Thoracic aorta (tissue), 2 donors: ENCODE data around the gene MBNL1. TPM values are rescaled to one million over a fixed set of nuclear protein-coding genes. Genes with fewer than 3 reads are reported as not detected.

Experiments used
- ATAC-seq: fragments of 150-250 bp; one replicate; pipeline ENCODE4 v1.8.0; 2017; ENCODE audit warnings: low read depth; ENCODE audit not compliant: insufficient number of reproducible peaks, low FRiP score
- DNase-seq: peaks from one replicate; pipeline ENCODE4 v3.0.0-alpha.2; 2020; ENCODE audit warnings: low spot score
- H3K27ac ChIP-seq, 2 donors: fragments of 200-600 bp; sonication (generic); 1 replicate in 1 of 2; 2 replicates in 1 of 2; pipeline ENCODE4 v1.5.1; 2016; ENCODE audit warnings: mild to moderate bottlenecking in 2 of 2, moderate library complexity in 2 of 2
- H3K27me3 ChIP-seq: fragments of 200-600 bp; sonication (generic); replicated peaks from 2 replicates; pipeline ENCODE4 v1.6.0; 2016; ENCODE audit warnings: mild to moderate bottlenecking; ENCODE audit not compliant: insufficient read depth
- H3K36me3 ChIP-seq: fragments of 200-600 bp; sonication (generic); one replicate; pipeline ENCODE4 v1.5.1; 2016
- H3K4me1 ChIP-seq, 2 donors: fragments of 200-600 bp; sonication (generic); 1 replicate in 1 of 2; 2 replicates in 1 of 2; pipeline versions ENCODE4 v1.5.1 to v1.6.0; 2016; ENCODE audit warnings: low read depth in 2 of 2, mild to moderate bottlenecking in 1 of 2; ENCODE audit not compliant: control insufficient read depth in 1 of 2
- H3K4me3 ChIP-seq: fragments of 200-600 bp; sonication (generic); 2 replicates; pipeline ENCODE4 v1.5.1; 2016; ENCODE audit warnings: mild to moderate bottlenecking
- H3K9me3 ChIP-seq: fragments of 200-600 bp; sonication (generic); 2 replicates; pipeline ENCODE4 v1.5.1; 2016
- CTCF ChIP-seq: fragments of 200-600 bp; sonication (generic); IDR thresholded peaks from one replicate; pipeline ENCODE4 v1.5.1; 2019; ENCODE audit warnings: antibody characterized with exemption
- total RNA-seq, 2 donors: library from RNA; depleted of rRNA; stranded (reverse); fragments of >200 nt; gene quantifications; one replicate each; pipeline versions ENCODE4 v1.1.0 to v1.2.3, GENCODE V29; 2016

MBNL1 gene
- total RNA-seq, 2 donors from 2014 or later = 783 to 1,062 TPM

DNA sequence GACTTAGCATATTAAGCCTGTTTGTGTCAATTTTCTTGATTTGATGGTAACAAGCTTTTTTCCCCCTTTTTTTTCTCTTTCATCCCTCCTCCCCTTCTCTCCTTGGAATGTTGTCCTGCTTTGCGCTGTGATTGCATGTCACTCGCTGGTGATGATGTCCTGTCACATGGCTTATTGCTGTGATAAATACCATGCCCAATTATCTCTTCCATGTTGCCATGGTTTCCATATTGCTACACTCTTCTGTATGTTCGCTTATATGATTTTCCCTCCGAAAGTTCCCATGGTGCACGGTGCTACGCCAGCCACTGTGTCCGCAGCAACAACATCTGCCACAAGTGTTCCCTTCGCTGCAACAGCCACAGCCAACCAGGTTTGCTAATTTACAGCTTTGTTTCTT lies 187.3 kb downstream of the MBNL1 start:
- H3K36me3 ChIP-seq = peaks cover 32% of the 10 kb centered on the region

GRCh38 chr3:152457500-152458375 lies 189.0 kb downstream of the MBNL1 start:
- no peak for DNase-seq
- Histone ChIP-seq H3K27ac (peak overlapping the region in 1 of 2 donors; percentile 3), H3K4me1 (peaks cover 39 to 57% of the 10 kb centered on the region in 2 donors), H3K4me3 (no peak overlapping the region), H3K27me3 (no peaks in the 10 kb centered on the region), H3K9me3 (no peaks in the 10 kb centered on the region), H3K36me3 (peaks cover 33% of the 10 kb centered on the region)
- no peak for ATAC-seq
- TF ChIP-seq CTCF = no peak

More for the DNA sequence above, 187.3 kb downstream of the MBNL1 start:
- H3K27ac ChIP-seq = no peak overlapping the region
- no peaks in the 10 kb centered on the region for H3K27me3 ChIP-seq
- no peak for TF ChIP-seq CTCF
- no peak overlapping the region for H3K4me3 ChIP-seq
- ATAC-seq (no peak), DNase-seq (no peak)
- H3K9me3 ChIP-seq = no peaks in the 10 kb centered on the region
- peaks cover 39 to 68% of the 10 kb centered on the region in 2 donors for H3K4me1 ChIP-seq

DNA sequence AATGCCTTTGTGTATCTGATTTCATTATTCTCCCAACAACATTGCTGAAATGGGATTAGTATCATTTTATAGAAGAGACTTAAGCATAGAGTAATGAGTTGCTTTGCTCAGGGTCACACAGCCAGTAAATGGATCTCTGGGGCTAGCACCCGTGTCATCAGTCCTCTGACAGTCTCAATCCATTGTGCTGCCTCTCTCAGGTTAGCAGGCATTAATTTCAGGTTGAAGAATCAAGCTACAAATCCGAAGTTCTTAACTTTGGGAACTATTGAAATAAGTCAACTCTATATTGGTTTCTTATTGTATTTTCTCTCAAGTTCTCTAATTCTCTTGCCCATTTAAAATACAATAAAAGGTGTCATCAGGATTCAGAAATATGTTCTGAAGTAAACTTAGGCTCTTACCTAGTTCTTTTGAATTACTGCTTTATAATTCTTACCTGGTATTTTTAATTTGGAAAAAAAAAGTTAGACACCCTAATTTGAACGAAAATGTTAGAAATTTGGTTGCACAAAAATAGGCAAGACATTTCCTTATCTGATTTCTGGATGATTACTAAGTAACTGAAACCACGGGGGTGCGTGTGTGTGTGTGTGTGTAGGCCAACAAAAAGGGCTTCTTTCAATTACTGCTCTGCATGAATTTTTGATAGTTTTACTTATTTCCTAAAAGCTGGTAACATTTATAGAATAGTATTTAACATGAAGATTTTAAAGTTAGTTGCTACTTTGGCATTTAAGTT lies 189.8 kb downstream of the MBNL1 start:
- H3K27me3 ChIP-seq = no peaks in the 10 kb centered on the region
- TF ChIP-seq CTCF = no peak
- H3K36me3 ChIP-seq = peaks cover 40% of the 10 kb centered on the region
- H3K9me3 ChIP-seq = no peaks in the 10 kb centered on the region
- H3K27ac ChIP-seq = peak overlapping the region in 1 of 2 donors; percentile 3
- peaks cover 43 to 60% of the 10 kb centered on the region in 2 donors for H3K4me1 ChIP-seq
- ATAC-seq (no peak), DNase-seq (no peak)
- no peak overlapping the region for H3K4me3 ChIP-seq

GRCh38 chr3:152459118-152459515 lies 190.4 kb downstream of the MBNL1 start:
- no peak for TF ChIP-seq CTCF
- no peak for ATAC-seq
- no peak for DNase-seq
- H3K27ac ChIP-seq = no peak overlapping the region
- peaks cover 43% of the 10 kb centered on the region for H3K36me3 ChIP-seq
- no peak overlapping the region for H3K4me3 ChIP-seq
- H3K4me1 ChIP-seq = peaks cover 43 to 57% of the 10 kb centered on the region in 2 donors
- no peaks in the 10 kb centered on the region for H3K27me3 ChIP-seq
- H3K9me3 ChIP-seq = no peaks in the 10 kb centered on the region

DNA sequence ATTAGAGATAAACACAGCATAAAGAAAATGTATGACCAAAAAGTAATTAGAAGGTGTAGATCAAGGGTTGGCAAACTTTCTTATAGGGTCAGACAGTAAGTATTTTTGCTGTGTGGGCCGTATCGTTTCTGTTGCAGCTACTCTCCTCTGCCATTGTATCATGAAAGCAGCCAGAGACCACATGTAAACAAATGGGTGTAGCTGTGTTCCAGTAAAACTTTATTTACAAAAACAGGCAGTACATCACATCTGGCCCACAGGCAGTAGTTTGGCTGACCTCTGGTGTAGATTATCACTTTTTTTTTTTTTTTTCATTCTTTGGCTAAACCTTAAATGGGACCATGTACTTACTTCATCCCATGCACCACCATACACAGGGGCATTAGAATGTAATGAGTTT lies 190.8 kb downstream of the MBNL1 start:
- H3K4me3 ChIP-seq = no peak overlapping the region
- no peak for DNase-seq
- H3K27me3 ChIP-seq = no peaks in the 10 kb centered on the region
- H3K27ac ChIP-seq = peak overlapping the region in 1 of 2 donors; percentile 41
- H3K9me3 ChIP-seq = no peaks in the 10 kb centered on the region
- TF ChIP-seq CTCF = no peak
- H3K36me3 ChIP-seq = peaks cover 44% of the 10 kb centered on the region
- H3K4me1 ChIP-seq = peaks cover 40 to 52% of the 10 kb centered on the region in 2 donors
- ATAC-seq = no peak
